ENCODE measurements around the gene ARHGAP12. TPM values are rescaled to one million over a fixed set of nuclear protein-coding genes. Genes with fewer than 3 reads are reported as not detected.
"Not testable (repeated sequence)": the region's sequence is repeated elsewhere in the genome, so short reads cannot be mapped to it uniquely, and the experiment has no call there.

ARHGAP12 gene
- total RNA-seq, 1 donor from 2014 or later = 61.6 TPM

DNA sequence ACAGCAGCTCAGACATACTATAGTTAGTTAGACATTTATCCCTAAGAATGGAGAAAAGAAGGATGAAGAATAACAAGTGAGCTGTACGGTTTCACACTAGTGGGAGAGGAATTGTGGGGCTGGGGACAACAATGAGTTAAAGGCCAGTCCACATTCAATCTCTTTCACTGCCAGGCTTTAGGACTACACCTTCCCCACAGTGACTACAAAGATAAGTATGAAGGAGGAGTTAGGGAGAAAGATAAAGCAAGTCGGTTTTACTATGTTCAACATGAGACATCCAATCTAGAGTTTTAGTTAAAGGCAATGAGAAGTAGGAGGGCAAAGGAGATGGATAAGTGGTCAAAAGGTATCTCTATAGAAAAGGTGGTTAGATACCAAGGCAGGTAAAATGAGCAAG, 16.3 kb downstream of the ARHGAP12 start:
- H3K27ac ChIP-seq (ENCODE audit: low read depth, low read length) = no peak overlapping the region
- H3K4me1 ChIP-seq (ENCODE audit: control insufficient read depth in 3 of 3, insufficient read depth in 3 of 3, low read length in 3 of 3) = peaks cover 11 to 18% (median 11%) of the 10 kb centered on the region in 3 donors
- H3K4me3 ChIP-seq (ENCODE audit: low read length in 3 of 3) = no peak overlapping the region
- no peaks in the 10 kb centered on the region for H3K9me3 ChIP-seq (ENCODE audit: control insufficient read depth in 3 of 3, low read length in 3 of 3)
- H3K27me3 ChIP-seq (ENCODE audit: control insufficient read depth in 3 of 3, insufficient read depth in 3 of 3, low read length in 3 of 3) = no peaks in the 10 kb centered on the region
- peak overlapping the region in 1 of 3 donors; percentile 11 for H3K9ac ChIP-seq (ENCODE audit: low read depth in 1 of 3, low read length in 3 of 3)
- H3K36me3 ChIP-seq (ENCODE audit: control insufficient read depth in 3 of 3, insufficient read depth in 3 of 3, low read length in 3 of 3) = peaks cover 0 to 1% (median 0%) of the 10 kb centered on the region in 3 donors

- H3K9ac ChIP-seq (ENCODE audit: low read depth in 1 of 3, low read length in 3 of 3) = no peak overlapping the region
- no peak overlapping the region for H3K4me3 ChIP-seq (ENCODE audit: low read length in 3 of 3)
- H3K36me3 ChIP-seq (ENCODE audit: control insufficient read depth in 3 of 3, insufficient read depth in 3 of 3, low read length in 3 of 3) = peaks cover 0 to 11% (median 0%) of the 10 kb centered on the region in 3 donors
- no peaks in the 10 kb centered on the region for H3K27me3 ChIP-seq (ENCODE audit: control insufficient read depth in 3 of 3, insufficient read depth in 3 of 3, low read length in 3 of 3)
- H3K4me1 ChIP-seq (ENCODE audit: control insufficient read depth in 3 of 3, insufficient read depth in 3 of 3, low read length in 3 of 3) = peaks cover 19 to 27% (median 23%) of the 10 kb centered on the region in 3 donors
- no peaks in the 10 kb centered on the region for H3K9me3 ChIP-seq (ENCODE audit: control insufficient read depth in 3 of 3, low read length in 3 of 3)
- no peak overlapping the region for H3K27ac ChIP-seq (ENCODE audit: low read depth, low read length)
Measured at GRCh38 chr10:31910016-31910415, 18.6 kb downstream of the ARHGAP12 start.

- Histone ChIP-seq H3K4me1 (ENCODE audit: control insufficient read depth in 3 of 3, insufficient read depth in 3 of 3, low read length in 3 of 3) (peaks cover 17 to 24% (median 19%) of the 10 kb centered on the region in 3 donors), H3K27me3 (ENCODE audit: control insufficient read depth in 3 of 3, insufficient read depth in 3 of 3, low read length in 3 of 3) (no peaks in the 10 kb centered on the region), H3K36me3 (ENCODE audit: control insufficient read depth in 3 of 3, insufficient read depth in 3 of 3, low read length in 3 of 3) (peaks cover 0 to 11% (median 0%) of the 10 kb centered on the region in 3 donors), H3K9me3 (ENCODE audit: control insufficient read depth in 3 of 3, low read length in 3 of 3) (no peaks in the 10 kb centered on the region), H3K4me3 (ENCODE audit: low read length in 3 of 3) (no peak overlapping the region), H3K27ac (ENCODE audit: low read depth, low read length) (no peak overlapping the region), H3K9ac (ENCODE audit: low read depth in 1 of 3, low read length in 3 of 3) (no peak overlapping the region)
Measured at GRCh38 chr10:31908157-31908556, 20.5 kb downstream of the ARHGAP12 start.

- Histone ChIP-seq H3K27ac (ENCODE audit: low read depth, low read length) (no peak overlapping the region), H3K9me3 (ENCODE audit: control insufficient read depth in 3 of 3, low read length in 3 of 3) (peaks cover 0 to 4% (median 0%) of the 10 kb centered on the region in 3 donors), H3K4me3 (ENCODE audit: low read length in 3 of 3) (no peak overlapping the region), H3K27me3 (ENCODE audit: control insufficient read depth in 3 of 3, insufficient read depth in 3 of 3, low read length in 3 of 3) (no peaks in the 10 kb centered on the region), H3K4me1 (ENCODE audit: control insufficient read depth in 3 of 3, insufficient read depth in 3 of 3, low read length in 3 of 3) (peaks cover 8 to 16% (median 13%) of the 10 kb centered on the region in 3 donors), H3K36me3 (ENCODE audit: control insufficient read depth in 3 of 3, insufficient read depth in 3 of 3, low read length in 3 of 3) (peaks cover 0 to 11% (median 0%) of the 10 kb centered on the region in 3 donors), H3K9ac (ENCODE audit: low read depth in 1 of 3, low read length in 3 of 3) (no peak overlapping the region)
Measured at GRCh38 chr10:31906039-31906438, 22.6 kb downstream of the ARHGAP12 start.

- Histone ChIP-seq H3K9ac (ENCODE audit: low read depth in 1 of 3, low read length in 3 of 3) (no peak overlapping the region), H3K27me3 (ENCODE audit: control insufficient read depth in 3 of 3, insufficient read depth in 3 of 3, low read length in 3 of 3) (no peaks in the 10 kb centered on the region), H3K4me3 (ENCODE audit: low read length in 3 of 3) (no peak overlapping the region), H3K36me3 (ENCODE audit: control insufficient read depth in 3 of 3, insufficient read depth in 3 of 3, low read length in 3 of 3) (peaks cover 0 to 11% (median 0%) of the 10 kb centered on the region in 3 donors), H3K27ac (ENCODE audit: low read depth, low read length) (no peak overlapping the region), H3K4me1 (ENCODE audit: control insufficient read depth in 3 of 3, insufficient read depth in 3 of 3, low read length in 3 of 3) (peaks cover 8 to 16% (median 13%) of the 10 kb centered on the region in 3 donors), H3K9me3 (ENCODE audit: control insufficient read depth in 3 of 3, low read length in 3 of 3) (peaks cover 0 to 4% (median 0%) of the 10 kb centered on the region in 3 donors)
Measured at GRCh38 chr10:31905586-31905985, 23.0 kb downstream of the ARHGAP12 start.

GRCh38 chr10:31902625-31903024, 26.0 kb downstream of the ARHGAP12 start:
- no peak overlapping the region for H3K9ac ChIP-seq (ENCODE audit: low read depth in 1 of 3, low read length in 3 of 3)
- no peaks in the 10 kb centered on the region for H3K27me3 ChIP-seq (ENCODE audit: control insufficient read depth in 3 of 3, insufficient read depth in 3 of 3, low read length in 3 of 3)
- H3K9me3 ChIP-seq (ENCODE audit: control insufficient read depth in 3 of 3, low read length in 3 of 3) = peaks cover 0 to 4% (median 0%) of the 10 kb centered on the region in 3 donors
- no peak overlapping the region for H3K4me3 ChIP-seq (ENCODE audit: low read length in 3 of 3)
- H3K27ac ChIP-seq (ENCODE audit: low read depth, low read length) = no peak overlapping the region
- peaks cover 8 to 13% (median 13%) of the 10 kb centered on the region in 3 donors for H3K4me1 ChIP-seq (ENCODE audit: control insufficient read depth in 3 of 3, insufficient read depth in 3 of 3, low read length in 3 of 3)
- peaks cover 0 to 9% (median 0%) of the 10 kb centered on the region in 3 donors for H3K36me3 ChIP-seq (ENCODE audit: control insufficient read depth in 3 of 3, insufficient read depth in 3 of 3, low read length in 3 of 3)

DNA sequence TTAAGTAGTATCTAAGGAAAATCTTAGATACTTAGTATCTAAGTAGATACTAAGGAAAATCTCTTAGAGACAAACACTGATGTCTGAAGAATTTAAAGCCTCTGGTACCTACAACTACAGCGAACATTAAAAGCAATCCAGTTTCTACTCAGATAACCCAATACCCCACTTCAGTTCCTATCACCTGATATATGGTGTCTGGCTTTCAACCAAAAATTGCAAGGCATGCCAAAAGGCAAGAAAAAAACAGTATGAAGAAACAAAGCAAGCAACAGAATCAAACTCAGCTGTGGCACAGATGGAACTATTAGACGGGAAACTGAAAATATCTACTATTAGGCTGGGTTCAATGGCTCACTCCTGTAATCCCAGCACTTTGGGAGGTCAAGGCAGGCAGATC, 31.1 kb downstream of the ARHGAP12 start:
- peaks cover 0 to 5% (median 0%) of the 10 kb centered on the region in 3 donors for H3K4me1 ChIP-seq (ENCODE audit: control insufficient read depth in 3 of 3, insufficient read depth in 3 of 3, low read length in 3 of 3)
- H3K36me3 ChIP-seq (ENCODE audit: control insufficient read depth in 3 of 3, insufficient read depth in 3 of 3, low read length in 3 of 3) = no peaks in the 10 kb centered on the region
- H3K27ac ChIP-seq (ENCODE audit: low read depth, low read length) = no peak overlapping the region
- no peak overlapping the region for H3K4me3 ChIP-seq (ENCODE audit: low read length in 3 of 3)
- H3K9me3 ChIP-seq (ENCODE audit: control insufficient read depth in 3 of 3, low read length in 3 of 3) = peaks cover 0 to 4% (median 0%) of the 10 kb centered on the region in 3 donors
- no peaks in the 10 kb centered on the region for H3K27me3 ChIP-seq (ENCODE audit: control insufficient read depth in 3 of 3, insufficient read depth in 3 of 3, low read length in 3 of 3)
- H3K9ac ChIP-seq (ENCODE audit: low read depth in 1 of 3, low read length in 3 of 3) = no peak overlapping the region

GRCh38 chr10:31896968-31897384, 31.7 kb downstream of the ARHGAP12 start:
- H3K27me3 ChIP-seq (ENCODE audit: control insufficient read depth in 3 of 3, insufficient read depth in 3 of 3, low read length in 3 of 3) = no peaks in the 10 kb centered on the region
- H3K9ac ChIP-seq (ENCODE audit: low read depth in 1 of 3, low read length in 3 of 3) = no peak overlapping the region
- H3K9me3 ChIP-seq (ENCODE audit: control insufficient read depth in 3 of 3, low read length in 3 of 3) = peaks cover 0 to 4% (median 0%) of the 10 kb centered on the region in 3 donors

GRCh38 chr10:31895722-31896121, 32.9 kb downstream of the ARHGAP12 start:
- H3K27ac ChIP-seq (ENCODE audit: low read depth, low read length); H3K4me1 ChIP-seq (ENCODE audit: control insufficient read depth in 3 of 3, insufficient read depth in 3 of 3, low read length in 3 of 3); H3K36me3 ChIP-seq (ENCODE audit: control insufficient read depth in 3 of 3, insufficient read depth in 3 of 3, low read length in 3 of 3); H3K4me3 ChIP-seq (ENCODE audit: low read length in 3 of 3); H3K9ac ChIP-seq (ENCODE audit: low read depth in 1 of 3, low read length in 3 of 3); H3K9me3 ChIP-seq (ENCODE audit: control insufficient read depth in 3 of 3, low read length in 3 of 3); H3K27me3 ChIP-seq (ENCODE audit: control insufficient read depth in 3 of 3, insufficient read depth in 3 of 3, low read length in 3 of 3): not testable (repeated sequence)

More at GRCh38 chr10:31896968-31897384, 31.7 kb downstream of the ARHGAP12 start:
- Histone ChIP-seq H3K4me1 (ENCODE audit: control insufficient read depth in 3 of 3, insufficient read depth in 3 of 3, low read length in 3 of 3) (peaks cover 0 to 5% (median 0%) of the 10 kb centered on the region in 3 donors), H3K4me3 (ENCODE audit: low read length in 3 of 3) (no peak overlapping the region), H3K27ac (ENCODE audit: low read depth, low read length) (no peak overlapping the region), H3K36me3 (ENCODE audit: control insufficient read depth in 3 of 3, insufficient read depth in 3 of 3, low read length in 3 of 3) (no peaks in the 10 kb centered on the region)

- Histone ChIP-seq H3K4me3 (ENCODE audit: low read length in 3 of 3) (no peak overlapping the region), H3K36me3 (ENCODE audit: control insufficient read depth in 3 of 3, insufficient read depth in 3 of 3, low read length in 3 of 3) (no peaks in the 10 kb centered on the region), H3K4me1 (ENCODE audit: control insufficient read depth in 3 of 3, insufficient read depth in 3 of 3, low read length in 3 of 3) (peaks cover 5 to 14% (median 11%) of the 10 kb centered on the region in 3 donors), H3K27ac (ENCODE audit: low read depth, low read length) (no peak overlapping the region), H3K27me3 (ENCODE audit: control insufficient read depth in 3 of 3, insufficient read depth in 3 of 3, low read length in 3 of 3) (no peaks in the 10 kb centered on the region), H3K9me3 (ENCODE audit: control insufficient read depth in 3 of 3, low read length in 3 of 3) (no peaks in the 10 kb centered on the region), H3K9ac (ENCODE audit: low read depth in 1 of 3, low read length in 3 of 3) (no peak overlapping the region)
Measured at GRCh38 chr10:31888442-31888841, 40.2 kb downstream of the ARHGAP12 start.
